AG20443 (cell line): Measurements from ENCODE around the gene SH2D1B.
A peak's percentile ranks its signal among the peaks of the same experiment; 100 is the strongest.

Source experiments
- DNase-seq: peaks from one replicate; pipeline ENCODE4 v3.0.0; 2012; ENCODE audit warnings: low spot score, mixed read lengths

The SH2D1B gene

GRCh38 chr1:162398999-162399580 lies 12.8 kb downstream of the SH2D1B start:
- DNase-seq = no peak

GRCh38 chr1:162397943-162398560 lies 13.9 kb downstream of the SH2D1B start:
- DNase-seq = no peak

- DNase-seq = no peak
Measured at GRCh38 chr1:162397039-162397448, 14.9 kb downstream of the SH2D1B start.

GRCh38 chr1:162396201-162396906 lies 15.6 kb downstream of the SH2D1B start:
- no peak for DNase-seq

GRCh38 chr1:162391790-162392563 lies 20.0 kb downstream of the SH2D1B start:
- peak; percentile 61 for DNase-seq

GRCh38 chr1:162390396-162391185 lies 21.3 kb downstream of the SH2D1B start:
- no peak for DNase-seq

- DNase-seq = no peak
Measured at GRCh38 chr1:162389971-162390370, 22.0 kb downstream of the SH2D1B start.

- DNase-seq = no peak
Measured at GRCh38 chr1:162389021-162389818, 22.7 kb downstream of the SH2D1B start.

- no peak for DNase-seq
Measured at GRCh38 chr1:162388615-162389014, 23.3 kb downstream of the SH2D1B start.

GRCh38 chr1:162388083-162388594 lies 23.8 kb downstream of the SH2D1B start:
- no peak for DNase-seq

- no peak for DNase-seq
Measured at GRCh38 chr1:162387226-162388082, 24.5 kb downstream of the SH2D1B start.

GRCh38 chr1:162386292-162387225 lies 25.4 kb downstream of the SH2D1B start:
- DNase-seq = no peak

- no peak for DNase-seq
Measured at GRCh38 chr1:162385702-162386101, 26.2 kb downstream of the SH2D1B start.

- no peak for DNase-seq
Measured at GRCh38 chr1:162385280-162385623, 26.7 kb downstream of the SH2D1B start.

- DNase-seq = no peak
Measured at GRCh38 chr1:162384601-162385279, 27.2 kb downstream of the SH2D1B start.

- no peak for DNase-seq
Measured at GRCh38 chr1:162384116-162384515, 27.8 kb downstream of the SH2D1B start.

GRCh38 chr1:162383516-162383915 lies 28.4 kb downstream of the SH2D1B start:
- DNase-seq = no peak

- no peak for DNase-seq
Measured at GRCh38 chr1:162383091-162383490, 28.8 kb downstream of the SH2D1B start.
